ENCODE data around the gene BIN2. TPM values are rescaled to one million over a fixed set of nuclear protein-coding genes. Genes with fewer than 3 reads are reported as not detected.
A peak's percentile ranks its signal among the peaks of the same experiment; 100 is the strongest.

The BIN2 gene
- total and polyA plus RNA-seq, 9 of the 15 experiments (the other 6 are each of a cell fraction or from before 2014, with no cell fraction given): 0.04 to 0.39 (median 0.25) TPM; not detected in 1

DNA sequence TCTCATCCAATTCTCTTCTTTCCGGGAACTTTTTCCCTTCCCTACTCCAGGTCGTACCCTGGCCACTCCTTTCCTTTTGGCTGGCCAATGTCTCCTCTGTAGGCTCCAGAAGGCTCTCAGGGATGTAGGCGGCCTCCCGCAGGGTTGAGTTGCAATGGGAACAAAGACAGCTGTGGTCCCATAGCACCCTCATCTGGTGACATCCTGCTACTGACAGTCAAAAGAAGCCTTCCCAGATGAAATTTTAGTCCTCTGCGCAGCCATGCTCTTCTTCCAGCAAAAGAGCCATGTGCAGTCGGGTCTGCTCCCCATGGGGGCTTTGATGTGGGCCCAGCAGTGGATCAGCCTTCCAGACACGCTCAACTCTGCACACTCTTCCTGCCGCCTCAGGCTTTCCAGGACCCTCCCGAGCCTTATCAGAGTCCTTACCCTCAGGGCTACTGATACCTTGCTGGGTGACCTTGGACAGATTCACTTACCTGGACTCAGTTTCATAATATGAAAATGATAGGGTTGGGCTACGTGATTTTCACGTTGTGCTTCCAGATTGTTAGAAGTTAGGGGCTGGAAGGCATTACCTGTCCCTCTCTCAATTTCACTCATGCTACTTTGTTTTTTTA lies 28.0 kb upstream of the BIN2 start (continued):
- TF ChIP-seq, protein P1, sequence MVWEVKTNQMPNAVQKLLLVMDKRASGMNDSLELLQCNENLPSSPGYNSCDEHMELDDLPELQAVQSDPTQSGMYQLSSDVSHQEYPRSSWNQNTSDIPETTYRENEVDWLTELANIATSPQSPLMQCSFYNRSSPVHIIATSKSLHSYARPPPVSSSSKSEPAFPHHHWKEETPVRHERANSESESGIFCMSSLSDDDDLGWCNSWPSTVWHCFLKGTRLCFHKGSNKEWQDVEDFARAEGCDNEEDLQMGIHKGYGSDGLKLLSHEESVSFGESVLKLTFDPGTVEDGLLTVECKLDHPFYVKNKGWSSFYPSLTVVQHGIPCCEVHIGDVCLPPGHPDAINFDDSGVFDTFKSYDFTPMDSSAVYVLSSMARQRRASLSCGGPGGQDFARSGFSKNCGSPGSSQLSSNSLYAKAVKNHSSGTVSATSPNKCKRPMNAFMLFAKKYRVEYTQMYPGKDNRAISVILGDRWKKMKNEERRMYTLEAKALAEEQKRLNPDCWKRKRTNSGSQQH (CRISPR knock-in tag; IDR thresholded peaks at IDR 0.05): no peak
- TF ChIP-seq, protein P2, sequence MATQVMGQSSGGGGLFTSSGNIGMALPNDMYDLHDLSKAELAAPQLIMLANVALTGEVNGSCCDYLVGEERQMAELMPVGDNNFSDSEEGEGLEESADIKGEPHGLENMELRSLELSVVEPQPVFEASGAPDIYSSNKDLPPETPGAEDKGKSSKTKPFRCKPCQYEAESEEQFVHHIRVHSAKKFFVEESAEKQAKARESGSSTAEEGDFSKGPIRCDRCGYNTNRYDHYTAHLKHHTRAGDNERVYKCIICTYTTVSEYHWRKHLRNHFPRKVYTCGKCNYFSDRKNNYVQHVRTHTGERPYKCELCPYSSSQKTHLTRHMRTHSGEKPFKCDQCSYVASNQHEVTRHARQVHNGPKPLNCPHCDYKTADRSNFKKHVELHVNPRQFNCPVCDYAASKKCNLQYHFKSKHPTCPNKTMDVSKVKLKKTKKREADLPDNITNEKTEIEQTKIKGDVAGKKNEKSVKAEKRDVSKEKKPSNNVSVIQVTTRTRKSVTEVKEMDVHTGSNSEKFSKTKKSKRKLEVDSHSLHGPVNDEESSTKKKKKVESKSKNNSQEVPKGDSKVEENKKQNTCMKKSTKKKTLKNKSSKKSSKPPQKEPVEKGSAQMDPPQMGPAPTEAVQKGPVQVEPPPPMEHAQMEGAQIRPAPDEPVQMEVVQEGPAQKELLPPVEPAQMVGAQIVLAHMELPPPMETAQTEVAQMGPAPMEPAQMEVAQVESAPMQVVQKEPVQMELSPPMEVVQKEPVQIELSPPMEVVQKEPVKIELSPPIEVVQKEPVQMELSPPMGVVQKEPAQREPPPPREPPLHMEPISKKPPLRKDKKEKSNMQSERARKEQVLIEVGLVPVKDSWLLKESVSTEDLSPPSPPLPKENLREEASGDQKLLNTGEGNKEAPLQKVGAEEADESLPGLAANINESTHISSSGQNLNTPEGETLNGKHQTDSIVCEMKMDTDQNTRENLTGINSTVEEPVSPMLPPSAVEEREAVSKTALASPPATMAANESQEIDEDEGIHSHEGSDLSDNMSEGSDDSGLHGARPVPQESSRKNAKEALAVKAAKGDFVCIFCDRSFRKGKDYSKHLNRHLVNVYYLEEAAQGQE (IDR thresholded peaks at IDR 0.05; ENCODE audit: borderline replicate concordance): peak; percentile 62; the same call in 1 of the 2 replicates
- TF ChIP-seq, protein P2 (CRISPR knock-in tag; IDR thresholded peaks at IDR 0.05; ENCODE audit: low read depth): no peak
- TF ChIP-seq MYC (IDR thresholded peaks at IDR 0.05; ENCODE audit: low read depth, low read length): peak; percentile 19; the same call in 1 of the 2 replicates
- no peak for TF ChIP-seq MYC (CRISPR knock-in tag; IDR thresholded peaks at IDR 0.05; ENCODE audit: borderline replicate concordance, low read depth)
- TF ChIP-seq, protein P3, sequence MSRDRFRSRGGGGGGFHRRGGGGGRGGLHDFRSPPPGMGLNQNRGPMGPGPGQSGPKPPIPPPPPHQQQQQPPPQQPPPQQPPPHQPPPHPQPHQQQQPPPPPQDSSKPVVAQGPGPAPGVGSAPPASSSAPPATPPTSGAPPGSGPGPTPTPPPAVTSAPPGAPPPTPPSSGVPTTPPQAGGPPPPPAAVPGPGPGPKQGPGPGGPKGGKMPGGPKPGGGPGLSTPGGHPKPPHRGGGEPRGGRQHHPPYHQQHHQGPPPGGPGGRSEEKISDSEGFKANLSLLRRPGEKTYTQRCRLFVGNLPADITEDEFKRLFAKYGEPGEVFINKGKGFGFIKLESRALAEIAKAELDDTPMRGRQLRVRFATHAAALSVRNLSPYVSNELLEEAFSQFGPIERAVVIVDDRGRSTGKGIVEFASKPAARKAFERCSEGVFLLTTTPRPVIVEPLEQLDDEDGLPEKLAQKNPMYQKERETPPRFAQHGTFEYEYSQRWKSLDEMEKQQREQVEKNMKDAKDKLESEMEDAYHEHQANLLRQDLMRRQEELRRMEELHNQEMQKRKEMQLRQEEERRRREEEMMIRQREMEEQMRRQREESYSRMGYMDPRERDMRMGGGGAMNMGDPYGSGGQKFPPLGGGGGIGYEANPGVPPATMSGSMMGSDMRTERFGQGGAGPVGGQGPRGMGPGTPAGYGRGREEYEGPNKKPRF (IDR thresholded peaks at IDR 0.05; ENCODE audit: low read depth, low read length): no peak
- peak; percentile 48; the same call in 1 of the 2 replicates for TF ChIP-seq CTBP1 (IDR thresholded peaks at IDR 0.05; ENCODE audit: borderline replicate concordance)
- TF ChIP-seq, protein P4, sequence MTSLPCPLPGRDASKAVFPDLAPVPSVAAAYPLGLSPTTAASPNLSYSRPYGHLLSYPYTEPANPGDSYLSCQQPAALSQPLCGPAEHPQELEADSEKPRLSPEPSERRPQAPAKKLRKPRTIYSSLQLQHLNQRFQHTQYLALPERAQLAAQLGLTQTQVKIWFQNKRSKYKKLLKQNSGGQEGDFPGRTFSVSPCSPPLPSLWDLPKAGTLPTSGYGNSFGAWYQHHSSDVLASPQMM (CRISPR knock-in tag; IDR thresholded peaks at IDR 0.05): no peak
- TF ChIP-seq CSDE1 (IDR thresholded peaks at IDR 0.05): no peak
- no peak for TF ChIP-seq ZNF780A (CRISPR knock-in tag; IDR thresholded peaks at IDR 0.05)
- TF ChIP-seq, protein P5, sequence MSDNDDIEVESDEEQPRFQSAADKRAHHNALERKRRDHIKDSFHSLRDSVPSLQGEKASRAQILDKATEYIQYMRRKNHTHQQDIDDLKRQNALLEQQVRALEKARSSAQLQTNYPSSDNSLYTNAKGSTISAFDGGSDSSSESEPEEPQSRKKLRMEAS (CRISPR knock-in tag; IDR thresholded peaks at IDR 0.05): 0 out of 2 replicates have a peak, but pooled peaks have one; percentile 8
- TF ChIP-seq SUPT5H (IDR thresholded peaks at IDR 0.05): no peak
- TF ChIP-seq, protein P6, sequence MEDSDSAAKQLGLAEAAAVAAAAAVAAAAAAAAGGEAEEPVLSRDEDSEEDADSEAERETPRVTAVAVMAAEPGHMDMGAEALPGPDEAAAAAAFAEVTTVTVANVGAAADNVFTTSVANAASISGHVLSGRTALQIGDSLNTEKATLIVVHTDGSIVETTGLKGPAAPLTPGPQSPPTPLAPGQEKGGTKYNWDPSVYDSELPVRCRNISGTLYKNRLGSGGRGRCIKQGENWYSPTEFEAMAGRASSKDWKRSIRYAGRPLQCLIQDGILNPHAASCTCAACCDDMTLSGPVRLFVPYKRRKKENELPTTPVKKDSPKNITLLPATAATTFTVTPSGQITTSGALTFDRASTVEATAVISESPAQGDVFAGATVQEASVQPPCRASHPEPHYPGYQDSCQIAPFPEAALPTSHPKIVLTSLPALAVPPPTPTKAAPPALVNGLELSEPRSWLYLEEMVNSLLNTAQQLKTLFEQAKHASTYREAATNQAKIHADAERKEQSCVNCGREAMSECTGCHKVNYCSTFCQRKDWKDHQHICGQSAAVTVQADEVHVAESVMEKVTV (CRISPR knock-in tag; IDR thresholded peaks at IDR 0.05): peak; percentile 75

All from K562 (cell line).